IMR-90 (cell line): Measurements from ENCODE around the gene SLC44A5. TPM values are rescaled to one million over a fixed set of nuclear protein-coding genes. Genes with fewer than 3 reads are reported as not detected.
A peak's percentile ranks its signal among the peaks of the same experiment; 100 is the strongest.

Experiments
- ATAC-seq: fragments of 200-7000 bp; cut with Tn5 transposase; 2 replicates; pipeline ENCODE4 v1.9.1; 2020; ENCODE audit warnings: low read depth, mild to moderate bottlenecking, moderate library complexity
- BruUV-seq: library from RNA; stranded (reverse); fragments of 400-500 nt; replicated peaks from 2 replicates; lab custom pipeline; 2021; lab: Mats Ljungman, UMichigan
- CTCF ChIA-PET: fragments of 300-600 bp; formaldehyde crosslinking; extraction: SDS; loops from one replicate; lab custom pipeline; 2021; ENCODE audit warnings: antibody characterized with exemption; lab: Yijun Ruan, JAX
- POLR2A ChIA-PET: fragments of 300-600 bp; sonication (Branson Sonifier 250); formaldehyde crosslinking; loops from one replicate; lab custom pipeline; 2022; ENCODE audit warnings: antibody characterized with exemption; ENCODE audit not compliant: unreplicated experiment; lab: Charles Lee
- DNase-seq: peaks from one replicate; pipeline ENCODE4 v3.0.0; 2013
- H2AFZ ChIP-seq: replicated peaks from 2 replicates; pipeline ENCODE3; 2013; ENCODE audit warnings: low read length, mild to moderate bottlenecking; ENCODE audit not compliant: poor library complexity
- H2AK5ac ChIP-seq: 2 replicates; pipeline ENCODE4 v1.6.1; 2013; ENCODE audit warnings: low read depth, low read length, inconsistent platforms
- H2AK9ac ChIP-seq: replicated peaks from 2 replicates; pipeline ENCODE3; 2013; ENCODE audit warnings: mild to moderate bottlenecking, low read depth, low read length, moderate library complexity; ENCODE audit not compliant: poor library complexity
- H2BK120ac ChIP-seq: 2 replicates; pipeline ENCODE4 v1.6.1; 2013; ENCODE audit warnings: low read depth, low read length, inconsistent platforms
- H2BK15ac ChIP-seq: 3 replicates; pipeline ENCODE4 v1.6.1; 2013; ENCODE audit warnings: low read depth, low read length, inconsistent platforms
- H2BK20ac ChIP-seq: 2 replicates; pipeline ENCODE4 v1.6.1; 2013; ENCODE audit warnings: low read depth, mild to moderate bottlenecking, inconsistent platforms, low read length, moderate library complexity
- H2BK5ac ChIP-seq: 2 replicates; pipeline ENCODE4 v1.6.1; 2013; ENCODE audit warnings: mild to moderate bottlenecking, low read depth, low read length, inconsistent platforms; ENCODE audit not compliant: poor library complexity, severe bottlenecking
- H3K14ac ChIP-seq: replicated peaks from 2 replicates; pipeline ENCODE4 v1.6.1; 2013; ENCODE audit warnings: low read depth, low read length, inconsistent platforms
- H3K18ac ChIP-seq: 2 replicates; pipeline ENCODE4 v1.6.1; 2013; ENCODE audit warnings: low read depth, low read length, control low read depth
- H3K23ac ChIP-seq: 2 replicates; pipeline ENCODE4 v1.6.1; 2013; ENCODE audit warnings: low read depth, low read length, inconsistent platforms
- H3K27ac ChIP-seq: 2 replicates; pipeline ENCODE4 v1.5.1; 2013; ENCODE audit warnings: mild to moderate bottlenecking, control low read depth, low read length; ENCODE audit not compliant: insufficient read depth
- H3K27me3 ChIP-seq: 2 replicates; pipeline ENCODE4 v1.6.1; 2013; ENCODE audit warnings: low read length; ENCODE audit not compliant: control insufficient read depth, insufficient read depth
- H3K36me3 ChIP-seq: 2 replicates; pipeline ENCODE4 v1.6.1; 2013; ENCODE audit warnings: low read length, mixed read lengths; ENCODE audit not compliant: control insufficient read depth, insufficient read depth
- H3K4ac ChIP-seq: 2 replicates; pipeline ENCODE4 v1.6.1; 2013; ENCODE audit warnings: low read depth, low read length, inconsistent platforms
- H3K4me1 ChIP-seq: 2 replicates; pipeline ENCODE4 v1.6.1; 2013; ENCODE audit warnings: low read length, mixed read lengths; ENCODE audit not compliant: control insufficient read depth, insufficient read depth
- H3K4me2 ChIP-seq: 2 replicates; pipeline ENCODE4 v1.6.1; 2013; ENCODE audit warnings: low read depth, mild to moderate bottlenecking, control low read depth, low read length, moderate library complexity
- H3K4me3 ChIP-seq: 2 replicates; pipeline ENCODE4 v1.5.1; 2013; ENCODE audit warnings: low read depth, mild to moderate bottlenecking, control low read depth, low read length, moderate library complexity; ENCODE audit not compliant: insufficient read depth
- H3K56ac ChIP-seq: 2 replicates; pipeline ENCODE4 v1.6.1; 2013; ENCODE audit warnings: low read length, inconsistent platforms; ENCODE audit not compliant: insufficient read depth; ENCODE audit errors: extremely low read depth
- H3K79me1 ChIP-seq, 2 experiments: 2 replicates each; pipeline ENCODE4 v1.6.1; 2013; ENCODE audit warnings: low read length in 2 of 2, inconsistent platforms in 1 of 2, low read depth in 1 of 2
- H3K9ac ChIP-seq: 2 replicates; pipeline ENCODE4 v1.6.1; 2013; ENCODE audit warnings: low read depth, low read length, control low read depth
- H3K9me1 ChIP-seq: 2 replicates; pipeline ENCODE4 v1.6.1; 2013; ENCODE audit warnings: low read length, inconsistent platforms; ENCODE audit not compliant: insufficient read depth
- H3K9me3 ChIP-seq: 2 replicates; pipeline ENCODE4 v1.6.1; 2013; ENCODE audit warnings: low read length; ENCODE audit not compliant: control insufficient read depth, insufficient read depth
- H4K20me1 ChIP-seq: 2 replicates; pipeline ENCODE4 v1.6.1; 2013; ENCODE audit warnings: low read length, inconsistent platforms; ENCODE audit not compliant: insufficient read depth
- H4K5ac ChIP-seq: 2 replicates; pipeline ENCODE4 v1.6.1; 2013; ENCODE audit warnings: mild to moderate bottlenecking, low read depth, low read length, control low read depth
- H4K8ac ChIP-seq, 2 experiments: 2 replicates each; pipeline ENCODE4 v1.6.1; 2013; ENCODE audit warnings: low read depth in 2 of 2, low read length in 2 of 2, control low read depth in 1 of 2, inconsistent platforms in 1 of 2
- H4K91ac ChIP-seq: 2 replicates; pipeline ENCODE4 v1.6.1; 2013; ENCODE audit warnings: low read depth, low read length, inconsistent platforms; ENCODE audit not compliant: insufficient read depth
- CEBPB ChIP-seq: IDR thresholded peaks from 2 replicates; pipeline ENCODE4 v1.6.1; 2012; ENCODE audit warnings: low read depth, low read length, improper control_type of control experiment
- CHD1 ChIP-seq: IDR thresholded peaks from 2 replicates; pipeline ENCODE4 v1.6.1; 2012; ENCODE audit warnings: low read depth, low read length, improper control_type of control experiment
- MAFK ChIP-seq: IDR thresholded peaks from 2 replicates; pipeline ENCODE4 v1.6.1; 2012; ENCODE audit warnings: low read depth, low read length, improper control_type of control experiment
- MAZ ChIP-seq: IDR thresholded peaks from 2 replicates; pipeline ENCODE4 v1.6.1; 2012; ENCODE audit warnings: low read depth, mild to moderate bottlenecking, low read length, improper control_type of control experiment, moderate library complexity, borderline replicate concordance
- MXI1 ChIP-seq: IDR thresholded peaks from 2 replicates; pipeline ENCODE4 v1.6.1; 2012; ENCODE audit warnings: low read depth, mild to moderate bottlenecking, low read length, moderate library complexity, borderline replicate concordance
- NFE2L2 ChIP-seq: fragments of 150-350 bp; IDR thresholded peaks from 2 replicates; pipeline ENCODE4 v1.6.1; 2016; ENCODE audit warnings: low read depth, mild to moderate bottlenecking, low read length
- POLR2A ChIP-seq: IDR thresholded peaks from 2 replicates; pipeline ENCODE4 v1.6.1; 2012; ENCODE audit warnings: mild to moderate bottlenecking, low read depth, low read length
- WGBS, 2 experiments: methylation state at CpG; one replicate each; pipeline versions ENCODE4 v1.1.5 to v1.1.7; 2013; ENCODE audit warnings: missing lambda C conversion rate in 2 of 2; ENCODE audit not compliant: insufficient read length in 1 of 2; ENCODE audit errors: extremely low coverage in 2 of 2; 5-methylcytosine and 5-hydroxymethylcytosine counted together
- dilution Hi-C: fragments of 300-500 bp; cut with HindIII; formaldehyde crosslinking; loops from one replicate; pipeline ENCODE4 v1.14.3; 2018; ENCODE audit warnings: low sequenced_read_pairs; ENCODE audit not compliant: unreplicated experiment
- in situ Hi-C: fragments of 300-500 bp; cut with MboI; formaldehyde crosslinking; loops from 3 replicates; pipeline ENCODE4 v1.14.3; 2019; ENCODE audit warnings: low sequenced_read_pairs, inconsistent platforms, mixed read lengths
- intact Hi-C: fragments of 100-400 bp; cut with micrococcal nuclease; formaldehyde crosslinking; loops from 2 replicates; pipeline ENCODE4 v1.10.0; 2022
- polyA plus RNA-seq, 3 experiments: library from polyadenylated mRNA; depleted of rRNA; stranded (reverse); fragments of >200 nt; gene quantifications; 2 replicates each; pipeline ENCODE4 v1.2.3, GENCODE V29; 2012; ENCODE audit warnings: low replicate concordance in 1 of 3
- total RNA-seq: library from RNA; depleted of rRNA; stranded (reverse); fragments of >200 nt; gene quantifications from 2 replicates; pipeline ENCODE4 v1.2.3, GENCODE V29; 2012
- TF ChIP-seq, protein P1 (sequence below): fragments of 150-350 bp; IDR thresholded peaks from 2 replicates; pipeline ENCODE4 v1.6.1; 2017; ENCODE audit warnings: mild to moderate bottlenecking, antibody characterized with exemption, low read length, low read depth

The SLC44A5 gene
- total and polyA plus RNA-seq, 2 of the 4 experiments (the other 2 are of a cell fraction) = under 0.01 TPM; not detected in 1

DNA sequence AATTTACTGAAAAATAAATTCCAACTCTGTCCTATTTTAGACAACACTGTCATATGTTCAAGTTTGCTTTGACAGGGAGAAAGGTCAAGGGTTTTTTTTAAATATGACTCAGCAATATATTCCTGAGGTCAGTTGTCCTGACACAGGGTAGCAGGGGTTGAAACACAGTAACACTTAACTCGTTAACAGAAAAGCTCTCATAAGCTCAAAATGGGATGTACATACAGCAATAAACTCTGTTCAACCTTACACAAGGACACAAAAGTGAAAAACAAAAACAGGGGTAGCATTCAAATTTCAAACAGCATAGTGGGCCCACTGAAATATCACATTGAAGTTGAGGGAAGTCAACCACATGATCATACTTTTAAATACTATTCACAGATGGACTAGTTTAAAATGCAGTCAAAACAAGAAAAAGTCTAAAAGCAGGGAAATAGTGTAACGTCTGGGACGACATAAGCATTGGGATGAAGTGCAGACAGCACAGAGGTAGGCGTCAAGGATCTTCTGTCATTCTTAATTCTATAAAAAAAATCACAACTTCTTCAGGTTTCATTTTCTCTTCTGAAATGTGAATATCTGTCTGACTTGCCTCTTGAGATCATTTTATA lies 89.9 kb downstream of the SLC44A5 start:
- TF ChIP-seq, protein P1, sequence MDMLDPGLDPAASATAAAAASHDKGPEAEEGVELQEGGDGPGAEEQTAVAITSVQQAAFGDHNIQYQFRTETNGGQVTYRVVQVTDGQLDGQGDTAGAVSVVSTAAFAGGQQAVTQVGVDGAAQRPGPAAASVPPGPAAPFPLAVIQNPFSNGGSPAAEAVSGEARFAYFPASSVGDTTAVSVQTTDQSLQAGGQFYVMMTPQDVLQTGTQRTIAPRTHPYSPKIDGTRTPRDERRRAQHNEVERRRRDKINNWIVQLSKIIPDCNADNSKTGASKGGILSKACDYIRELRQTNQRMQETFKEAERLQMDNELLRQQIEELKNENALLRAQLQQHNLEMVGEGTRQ = no peak
- TF ChIP-seq MXI1 (no peak), NFE2L2 (peak; percentile 71), CEBPB (no peak), POLR2A (no peak), MAZ (no peak), MAFK (0 out of 2 replicates have a peak, but pooled peaks have one; percentile 17), CHD1 (no peak)
- no peak overlapping the region for H4K5ac ChIP-seq
- no peak overlapping the region for H3K4me2 ChIP-seq
- H3K4ac ChIP-seq = no peak overlapping the region
- H3K27ac ChIP-seq = no peak overlapping the region
- intact Hi-C loops (no loop called here), dilution Hi-C loops (no loop called here), in situ Hi-C loops (no loop called here)
- H4K20me1 ChIP-seq = no peaks in the 10 kb centered on the region
- no peak for DNase-seq
- WGBS, 2 experiments = no CpG with 5 or more reads among the region's 4 CpGs
- no peak overlapping the region for H2AFZ ChIP-seq
- no peaks in the 10 kb centered on the region for H3K9me1 ChIP-seq
- POLR2A ChIA-PET = no interaction called here
- no peak overlapping the region for H4K91ac ChIP-seq
- no peaks in the 10 kb centered on the region for H3K27me3 ChIP-seq
- H3K9ac ChIP-seq = no peak overlapping the region
- no peaks in the 10 kb centered on the region; the same call in 1 of the 2 replicates for H3K9me3 ChIP-seq
- no peak overlapping the region for H3K14ac ChIP-seq
- H3K79me1 ChIP-seq = no peaks in the 10 kb centered on the region
- no peak overlapping the region for H3K56ac ChIP-seq
- no peak overlapping the region for H2BK20ac ChIP-seq
- H2BK120ac ChIP-seq = no peak overlapping the region
- H2AK9ac ChIP-seq = no peak overlapping the region
- no peak overlapping the region for H3K23ac ChIP-seq
- no TSS peak for BruUV-seq
- no peak overlapping the region for H3K18ac ChIP-seq
- H3K4me3 ChIP-seq = no peak overlapping the region
- H2BK5ac ChIP-seq = no peak overlapping the region
- no peaks in the 10 kb centered on the region for H3K4me1 ChIP-seq
- CTCF ChIA-PET = no interaction called here
- no peaks in the 10 kb centered on the region for H3K36me3 ChIP-seq
- H2BK15ac ChIP-seq = no peak overlapping the region
- no peak overlapping the region for H4K8ac ChIP-seq
- no peak for ATAC-seq
- no peak overlapping the region for H2AK5ac ChIP-seq
